Sigmoid colon (tissue), 4 donors: ENCODE results near the gene MRPS12.

ENCODE experiments used
- CTCF ChIP-seq, 4 experiments: fragments of 450-650 bp in 3 of 4; fragments of 200-600 bp in 1 of 4; IDR thresholded peaks; one replicate each; pipeline ENCODE4 v1.5.1; 2016 to 2019; ENCODE audit warnings: antibody characterized with exemption in 4 of 4, mild to moderate bottlenecking in 3 of 4, moderate library complexity in 2 of 4
- EP300 ChIP-seq, 4 donors: sonication (generic); formaldehyde crosslinking; IDR thresholded peaks; one replicate each; pipeline ENCODE4 v1.6.1; 2017; ENCODE audit warnings: antibody characterized with exemption in 4 of 4
- POLR2A ChIP-seq, 2 donors: fragments of 450-650 bp; IDR thresholded peaks; one replicate each; pipeline ENCODE4 v1.6.1; 2016; ENCODE audit warnings: antibody characterized with exemption in 2 of 2, mild to moderate bottlenecking in 2 of 2, moderate library complexity in 2 of 2
- POLR2AphosphoS5 ChIP-seq, 4 donors: sonication (generic); formaldehyde crosslinking; IDR thresholded peaks; one replicate each; pipeline ENCODE4 v1.6.1; 2017; ENCODE audit warnings: antibody characterized with exemption in 4 of 4

GRCh38 chr19:38900743-38901190 lies 30.0 kb upstream of the MRPS12 start:
- TF ChIP-seq CTCF (IDR thresholded peaks at IDR 0.05) = no peak
- no peak for TF ChIP-seq EP300 (IDR thresholded peaks at IDR 0.05)
- no peak for TF ChIP-seq POLR2A (IDR thresholded peaks at IDR 0.05)
- no peak for TF ChIP-seq POLR2AphosphoS5 (IDR thresholded peaks at IDR 0.05)
